DMS53 treated with DMSO at 0.1 percent for 48 hours (cell line): ENCODE measurements around the gene STX5.
"Not testable (repeated sequence)": the region's sequence is repeated elsewhere in the genome, so short reads cannot be mapped to it uniquely, and the experiment has no call there.

Experiments used
- DNase-seq: peaks from one replicate; lab custom pipeline; 2025; ENCODE audit not compliant: unreplicated experiment; lab: John Stamatoyannopoulos, UW

STX5 gene

GRCh38 chr11:62830904-62831519 is 839 bp downstream of the STX5 start:
- no peak for DNase-seq

- DNase-seq: not testable (repeated sequence)
These were observed 3.7 kb downstream of the STX5 start for GRCh38 chr11:62828130-62828529.

DNA sequence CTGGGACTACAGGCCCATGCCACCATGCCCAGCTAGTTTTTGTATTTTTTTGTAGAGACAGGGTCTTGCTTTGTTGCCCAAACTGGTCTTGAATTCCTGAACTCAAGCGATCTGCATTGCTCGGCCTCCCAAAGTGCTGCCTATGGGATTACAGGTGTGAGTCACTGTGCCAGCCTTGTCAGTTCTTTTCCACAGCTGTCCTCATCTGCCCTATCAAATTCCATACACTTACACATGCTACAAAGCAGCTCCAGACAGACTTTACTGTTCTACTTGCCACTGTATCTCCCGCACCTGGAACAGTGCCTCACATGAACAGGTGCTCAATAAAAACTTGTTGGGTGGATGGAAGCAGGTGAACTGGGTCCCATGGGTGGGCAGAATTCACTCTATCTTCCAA is 8.2 kb downstream of the STX5 start:
- no peak for DNase-seq

DNA sequence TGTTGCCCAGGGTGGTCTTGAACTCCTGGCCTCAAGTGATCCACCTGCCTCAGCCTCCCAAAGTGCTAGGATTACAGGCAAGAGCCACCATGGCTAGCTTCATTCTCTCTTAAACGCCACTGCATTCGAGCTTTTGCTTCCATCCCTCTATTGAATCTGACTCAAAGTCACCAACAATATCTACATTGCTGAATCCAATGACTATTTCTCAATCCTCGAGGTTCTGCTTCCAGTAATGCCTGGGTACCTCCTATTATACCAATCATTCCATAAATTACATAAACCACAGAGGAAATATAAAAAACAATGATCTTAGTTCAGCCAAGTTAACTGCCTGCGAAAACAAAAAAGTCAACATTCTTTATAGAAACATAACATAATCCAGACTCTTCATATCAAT is 14.7 kb downstream of the STX5 start:
- DNase-seq: no peak

GRCh38 chr11:62816557-62816956 is 15.3 kb downstream of the STX5 start:
- no peak for DNase-seq

GRCh38 chr11:62811659-62812058 is 20.2 kb downstream of the STX5 start:
- DNase-seq: no peak

- DNase-seq: no peak
These were observed 21.1 kb downstream of the STX5 start for GRCh38 chr11:62810748-62811147.

DNA sequence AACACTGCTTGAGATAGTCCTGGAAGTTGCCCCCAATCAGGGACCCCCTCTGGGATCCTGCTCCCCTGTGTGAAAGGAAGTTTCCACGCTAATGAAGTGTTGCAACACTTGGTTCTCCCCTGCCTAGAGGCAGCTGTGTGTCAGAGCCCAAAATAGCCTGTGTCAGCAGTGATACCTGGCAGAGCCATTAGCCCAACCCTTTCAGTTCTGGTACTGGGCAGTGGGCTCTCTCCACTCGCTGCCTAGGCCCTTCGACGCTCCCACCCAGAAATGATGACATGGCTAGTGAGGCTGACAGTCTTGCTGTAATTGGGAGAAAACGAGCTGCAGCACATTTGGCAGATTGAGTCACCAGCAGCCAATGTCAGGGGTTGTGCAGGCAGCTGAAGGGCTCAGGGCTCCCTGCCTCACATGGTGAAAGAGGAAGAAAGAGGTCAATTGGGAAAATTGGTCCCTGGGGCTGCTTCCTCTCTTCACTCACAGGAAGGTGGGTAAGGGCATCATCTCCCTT is 25.2 kb downstream of the STX5 start:
- no peak for DNase-seq

- DNase-seq: no peak
These were observed 25.9 kb downstream of the STX5 start for GRCh38 chr11:62805961-62806441.

- DNase-seq: peak; percentile 94
These were observed 26.6 kb downstream of the STX5 start, which contains the start of gene NXF1 for GRCh38 chr11:62805076-62805892. Gene NXF1 (minus strand): TSS chr11:62805440. CDS start chr11:62805356, 84 bp downstream.

- DNase-seq: peak; percentile 29
These were observed 27.4 kb downstream of the STX5 start for GRCh38 chr11:62804310-62805075.

DNA sequence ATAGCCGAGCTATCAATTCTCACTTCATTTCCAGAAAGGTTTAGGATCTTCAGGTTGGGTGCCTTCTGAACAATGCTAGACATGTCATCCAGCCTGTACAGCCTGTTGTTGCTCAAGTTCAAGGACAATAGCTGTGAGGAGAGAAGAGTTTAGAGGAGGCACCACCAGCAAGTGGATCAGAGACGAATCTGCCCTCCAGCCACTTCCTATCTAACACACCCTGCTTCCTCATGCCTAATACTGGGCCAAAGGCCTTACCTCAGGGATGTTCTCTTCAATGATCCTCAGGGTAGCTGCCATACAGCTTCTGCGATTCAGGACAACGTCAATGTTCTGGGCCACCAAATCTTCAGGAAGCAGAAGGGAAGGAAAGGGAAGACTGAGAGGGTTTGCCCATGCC is 30.8 kb downstream of the STX5 start:
- no peak for DNase-seq

- DNase-seq: no peak
These were observed 32.4 kb downstream of the STX5 start for GRCh38 chr11:62799486-62799885.

GRCh38 chr11:62796281-62796680 is 35.6 kb downstream of the STX5 start:
- no peak for DNase-seq

GRCh38 chr11:62794201-62794775 is 37.6 kb downstream of the STX5 start:
- DNase-seq: no peak

GRCh38 chr11:62792202-62792575 is 39.7 kb downstream of the STX5 start:
- no peak for DNase-seq

DNA sequence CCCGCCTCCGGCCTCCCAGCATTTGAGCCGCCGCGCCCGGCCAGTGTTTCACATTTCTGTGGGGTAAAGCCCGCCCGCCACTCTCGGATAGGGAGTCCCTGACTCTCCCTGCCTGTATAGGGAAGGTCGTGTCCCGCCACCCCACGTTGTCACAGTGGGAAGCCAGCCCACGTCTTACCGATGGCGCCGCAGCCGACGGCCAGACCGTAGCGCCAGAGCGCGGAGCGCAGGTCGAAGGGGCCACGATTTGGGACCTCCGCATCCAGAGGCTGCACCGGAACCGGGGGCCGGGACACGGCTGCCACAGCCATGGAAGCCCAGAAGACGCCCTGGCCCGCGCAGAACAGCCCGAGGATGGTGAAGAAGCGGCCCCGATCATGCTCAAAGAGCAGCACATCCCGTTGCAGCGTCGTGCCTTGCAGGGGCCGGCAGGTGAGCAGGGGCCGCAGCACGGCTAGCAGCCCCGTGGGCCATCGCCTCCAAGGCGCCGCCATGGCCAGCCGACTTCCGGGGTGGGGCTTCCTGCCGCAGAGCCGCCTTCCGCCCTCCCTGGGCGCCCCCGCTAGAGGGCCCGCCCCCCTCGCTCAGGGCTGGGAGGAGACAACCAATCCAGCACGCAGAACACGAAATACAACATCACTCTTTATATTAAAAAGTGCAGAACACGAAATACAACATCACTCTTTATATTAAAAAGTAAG is 40.2 kb downstream of the STX5 start, which contains the start of gene TMEM223:
Gene TMEM223 (minus strand): TSS at position 506 of the 701 bp plus-strand sequence. CDS start 12 bp downstream, at position 494.
- DNase-seq: peak; percentile 39

DNA sequence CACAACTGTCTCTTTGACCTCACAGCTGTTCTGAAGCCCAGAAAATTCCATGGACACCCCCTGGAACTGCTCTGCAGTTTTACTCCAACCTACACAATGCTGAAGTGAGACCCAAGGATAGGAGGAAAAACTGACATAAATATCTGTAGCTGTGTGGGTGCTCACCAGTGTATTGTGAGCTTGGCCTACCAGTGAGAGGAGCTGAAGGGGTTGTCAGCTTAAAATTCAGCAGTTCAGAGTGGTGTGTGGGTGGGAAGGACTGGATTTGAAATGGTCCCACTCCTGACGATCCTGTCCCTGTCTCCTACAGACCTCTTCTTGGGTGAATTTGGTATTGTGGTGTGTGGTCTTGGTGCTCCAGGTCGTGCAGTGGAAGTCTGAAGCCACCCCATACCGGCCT is 42.3 kb downstream of the STX5 start:
- DNase-seq: no peak

GRCh38 chr11:62788991-62789390 is 42.9 kb downstream of the STX5 start:
- no peak for DNase-seq

DNA sequence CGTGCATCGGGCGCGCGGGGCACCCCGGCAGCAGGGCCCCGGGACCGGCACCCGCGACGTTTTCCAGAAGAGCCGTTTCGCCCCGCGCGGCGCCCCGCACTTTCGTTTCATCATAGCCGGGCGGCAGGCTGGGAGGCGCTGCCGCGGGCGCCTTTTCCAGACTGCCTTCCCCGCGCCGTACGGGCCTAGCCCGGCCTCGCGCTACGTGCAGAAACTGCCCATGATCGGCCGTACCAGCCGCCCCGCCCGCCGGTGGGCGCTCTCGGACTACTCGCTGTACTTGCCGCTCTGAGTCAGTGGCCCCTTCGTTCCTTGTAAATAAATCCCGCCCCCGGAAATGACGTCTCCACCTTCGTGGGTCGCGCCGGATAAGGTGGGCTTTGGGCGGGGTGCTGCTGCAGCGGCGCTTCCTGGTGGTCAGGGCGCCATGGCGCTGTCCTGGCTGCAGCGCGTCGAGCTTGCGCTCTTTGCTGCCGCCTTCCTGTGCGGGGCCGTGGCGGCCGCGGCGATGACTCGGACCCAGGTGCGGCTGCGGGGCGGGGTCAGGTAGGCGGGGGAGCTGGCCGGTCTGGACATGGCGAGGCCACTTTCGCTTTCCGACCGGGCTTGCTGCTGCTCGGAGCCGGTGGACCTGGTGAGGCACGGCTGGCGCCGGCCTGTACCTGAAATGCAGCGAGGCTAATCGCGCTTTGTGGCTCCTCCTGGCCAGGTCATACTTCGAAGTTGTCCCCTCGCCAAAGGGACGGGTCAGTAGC is 44.7 kb downstream of the STX5 start, which contains the start of gene TMEM179B:
Gene TMEM179B (plus strand): TSS at position 398 of the 755 bp plus-strand sequence. CDS start 30 bp downstream, at position 428.
- DNase-seq: peak; percentile 95
